LoVo (cell line): ENCODE results near the gene INPP5A.
"Not testable (repeated sequence)": the region's sequence is repeated elsewhere in the genome, so short reads cannot be mapped to it uniquely, and the experiment has no call there.

Experiments
- DNase-seq: peaks from one replicate; pipeline ENCODE4 v3.0.0-alpha.2; 2016; ENCODE audit warnings: low spot score

The INPP5A gene

GRCh38 chr10:132662186-132662920 is 124.8 kb downstream of the INPP5A start:
- DNase-seq, result no peak

GRCh38 chr10:132663666-132664365 is 126.2 kb downstream of the INPP5A start:
- no peak for DNase-seq

- DNase-seq, result no peak
Measured at GRCh38 chr10:132664407-132664806, 126.8 kb downstream of the INPP5A start.

GRCh38 chr10:132664883-132665282 is 127.3 kb downstream of the INPP5A start:
- no peak for DNase-seq

GRCh38 chr10:132665946-132666704 is 128.5 kb downstream of the INPP5A start:
- DNase-seq, result no peak

- DNase-seq, result no peak
Measured at GRCh38 chr10:132666705-132667341, 129.2 kb downstream of the INPP5A start.

DNA sequence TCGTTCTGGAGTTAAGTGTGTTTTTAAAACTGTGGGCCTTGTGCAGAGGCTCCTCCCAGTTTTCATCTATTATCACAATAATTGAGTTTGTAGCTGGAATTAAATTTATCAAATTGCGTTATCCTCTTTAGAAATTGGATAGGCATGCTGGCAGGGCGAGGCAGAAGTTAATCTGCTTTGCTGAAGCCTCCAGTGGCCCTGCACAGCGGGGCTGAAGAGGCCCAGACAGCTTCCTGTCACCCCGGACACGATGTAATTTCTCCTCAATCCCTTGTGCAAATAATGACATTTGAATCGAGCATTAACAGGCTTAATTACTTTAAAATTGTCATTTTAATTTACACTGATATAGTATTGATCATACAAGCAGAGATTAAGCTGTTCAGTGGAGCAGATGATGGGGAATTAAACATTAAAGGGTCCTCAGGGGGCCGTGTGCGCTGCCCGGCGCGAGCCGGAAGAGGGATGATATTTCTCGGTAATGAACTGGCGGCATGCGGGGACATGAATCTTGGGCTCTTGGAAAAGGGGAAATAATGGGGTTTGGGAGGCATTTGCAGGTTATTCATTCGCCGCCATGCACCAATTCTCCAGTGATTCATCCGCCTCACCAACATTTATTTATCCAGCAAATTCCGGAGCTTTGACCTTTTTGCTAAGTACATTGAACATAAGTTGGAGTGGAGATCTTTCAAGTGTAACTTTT is 129.9 kb downstream of the INPP5A start:
- no peak for DNase-seq

DNA sequence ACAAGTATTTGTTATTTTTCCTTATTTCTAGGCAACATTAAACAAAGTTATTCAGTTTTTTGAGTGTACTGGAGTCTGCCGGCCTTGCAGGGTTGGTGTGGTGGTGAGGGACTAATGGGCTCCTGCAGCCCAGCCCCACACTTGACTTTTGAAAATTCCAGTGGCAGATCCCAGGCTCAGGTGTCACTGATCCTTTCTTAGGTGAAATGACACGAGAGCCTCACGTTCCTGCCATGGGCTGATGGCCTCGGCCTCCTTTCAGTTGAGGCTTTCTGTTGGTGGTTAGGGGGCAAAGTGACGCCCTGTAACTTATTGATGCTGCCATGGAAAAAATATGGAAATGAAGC is 130.4 kb downstream of the INPP5A start:
- DNase-seq, result no peak

GRCh38 chr10:132669208-132669861 is 131.7 kb downstream of the INPP5A start:
- DNase-seq, result no peak

- DNase-seq, result no peak
Measured at GRCh38 chr10:132670546-132671227, 133.1 kb downstream of the INPP5A start.

- DNase-seq, result no peak
Measured at GRCh38 chr10:132671228-132672154, 133.9 kb downstream of the INPP5A start.

DNA sequence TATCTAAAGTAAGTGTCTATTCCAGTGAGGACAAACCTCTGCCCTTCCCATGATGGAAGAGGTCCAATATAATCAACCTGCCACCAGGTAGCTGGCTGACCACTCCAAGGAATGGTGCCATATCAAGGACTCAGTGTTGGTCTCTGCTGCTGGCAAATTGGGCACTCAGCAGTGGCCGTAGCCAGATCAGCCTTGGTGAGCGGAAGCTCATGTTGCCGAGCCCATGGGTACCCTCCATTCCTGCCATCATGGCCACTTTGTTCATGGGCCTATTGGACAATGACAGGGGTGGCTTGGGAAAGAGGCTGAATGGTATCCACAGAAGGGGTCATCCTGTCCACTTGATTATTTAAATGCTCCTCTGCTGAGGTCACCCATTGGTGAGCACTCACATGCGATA is 136.2 kb downstream of the INPP5A start:
- DNase-seq, result not testable (repeated sequence)

- DNase-seq, result no peak
Measured at GRCh38 chr10:132674311-132674710, 136.7 kb downstream of the INPP5A start.

DNA sequence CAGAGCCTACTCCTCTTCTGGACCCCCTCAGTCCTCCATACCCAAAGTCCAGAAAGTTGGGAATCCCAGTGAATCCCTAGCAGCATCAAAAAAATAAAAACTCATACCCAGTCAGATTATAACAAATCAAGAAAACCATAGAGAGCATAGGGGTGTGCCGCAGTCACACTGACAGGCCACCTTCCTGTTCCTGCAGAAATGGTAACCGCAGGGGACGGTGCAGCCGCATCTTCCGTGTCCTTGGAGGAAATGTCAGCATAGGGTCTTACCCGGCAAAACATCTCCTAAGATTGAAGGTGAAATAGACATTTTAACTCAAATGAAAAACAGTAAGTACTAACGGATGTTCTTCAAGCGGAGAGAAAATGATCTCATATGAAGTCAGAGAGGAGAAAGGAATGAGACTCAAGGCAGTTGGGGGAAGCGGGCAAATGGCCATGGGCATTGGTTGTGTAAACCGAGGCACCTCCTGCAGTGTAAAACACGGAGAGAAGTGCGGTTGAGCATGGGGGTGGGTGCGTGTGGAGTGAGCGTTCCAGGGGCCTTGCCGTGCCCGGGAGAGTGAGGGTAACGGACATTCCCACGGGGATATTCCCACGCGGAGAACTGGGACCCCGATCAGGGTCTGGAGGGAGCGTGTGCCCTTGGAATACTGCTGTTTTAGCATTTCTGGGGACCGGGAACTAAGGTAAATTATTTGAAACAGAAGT is 137.6 kb downstream of the INPP5A start:
- DNase-seq, result no peak

DNA sequence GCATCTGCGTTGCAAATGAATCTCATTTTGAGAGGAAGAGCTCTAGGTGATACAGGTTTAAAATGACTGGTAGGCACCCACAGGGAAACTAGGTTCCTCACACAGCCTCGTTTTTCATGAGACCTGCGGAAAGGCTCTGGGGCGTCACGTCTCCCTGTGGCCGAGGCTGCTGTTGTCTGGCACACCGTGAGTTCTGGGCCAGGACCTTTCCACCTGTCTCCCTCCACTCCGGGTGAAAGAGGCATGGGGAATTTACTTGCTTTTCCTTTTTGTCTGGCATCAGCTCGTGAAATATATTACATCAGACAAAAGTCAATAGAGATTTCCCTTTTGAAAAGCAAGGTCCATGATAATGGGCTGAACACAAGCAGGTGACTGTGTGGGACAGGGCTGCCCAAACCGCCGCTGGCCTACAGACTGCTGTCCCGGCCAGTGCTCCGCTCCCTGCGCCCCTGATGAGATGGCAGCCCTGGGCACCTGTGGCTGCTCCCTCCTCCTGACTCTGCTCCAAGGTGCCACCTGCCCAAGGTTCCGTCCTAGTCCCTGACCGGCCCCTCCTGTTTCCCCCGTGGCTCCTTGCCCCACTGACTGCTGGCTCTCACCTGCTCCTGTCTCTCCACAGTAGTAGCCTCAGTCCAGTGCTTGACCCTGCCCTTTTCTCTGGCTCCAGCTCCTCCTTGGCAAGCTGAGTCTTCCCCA is 138.8 kb downstream of the INPP5A start:
- no peak for DNase-seq

- DNase-seq, result no peak
Measured at GRCh38 chr10:132677096-132677472, 139.5 kb downstream of the INPP5A start.

- DNase-seq, result no peak
Measured at GRCh38 chr10:132677473-132678227, 140.1 kb downstream of the INPP5A start.
